MG63 (cell line): ENCODE results near the gene WDR83. TPM values are rescaled to one million over a fixed set of nuclear protein-coding genes. Genes with fewer than 3 reads are reported as not detected.

Experiments
- DNase-seq: peaks from one replicate; pipeline ENCODE4 v3.0.0-alpha.2; 2020
- H3K27me3 ChIP-seq: fragments of 250-450 bp; sonication (Bioruptor Pico); 2 replicates; pipeline ENCODE4 v1.5.1; 2020; ENCODE audit warnings: mild to moderate bottlenecking, moderate library complexity
- H3K36me3 ChIP-seq: fragments of 250-450 bp; sonication (Bioruptor Pico); 2 replicates; pipeline ENCODE4 v1.5.1; 2020; ENCODE audit warnings: mild to moderate bottlenecking, moderate library complexity
- H3K4me3 ChIP-seq: fragments of 250-450 bp; sonication (Bioruptor Pico); 2 replicates; pipeline ENCODE4 v1.5.1; 2020; ENCODE audit warnings: mild to moderate bottlenecking, moderate library complexity
- H3K9me3 ChIP-seq: fragments of 250-450 bp; sonication (Bioruptor Pico); 2 replicates; pipeline ENCODE4 v1.5.1; 2020; ENCODE audit warnings: mild to moderate bottlenecking, moderate library complexity
- total RNA-seq: library from RNA; depleted of rRNA; stranded (reverse); fragments of >200 nt; shearing (Covaris generic); gene quantifications from 2 replicates; pipeline ENCODE4 v1.2.3, GENCODE V29; 2014; ENCODE audit warnings: low replicate concordance

The WDR83 gene
- total RNA-seq, 1 experiment from 2014 or later, result 18.8 TPM

GRCh38 chr19:12647490-12648071 is 19.0 kb upstream of the WDR83 start:
- no peaks in the 10 kb centered on the region for H3K9me3 ChIP-seq
- H3K36me3 ChIP-seq, result peaks cover 3% of the 10 kb centered on the region
- no peak overlapping the region for H3K4me3 ChIP-seq
- no peak for DNase-seq
- no peaks in the 10 kb centered on the region for H3K27me3 ChIP-seq

- Histone ChIP-seq H3K4me3 (no peak overlapping the region), H3K27me3 (no peaks in the 10 kb centered on the region), H3K9me3 (no peaks in the 10 kb centered on the region), H3K36me3 (peaks cover 3% of the 10 kb centered on the region)
- DNase-seq, result no peak
Observed at GRCh38 chr19:12648088-12648487, 18.5 kb upstream of the WDR83 start.

- Histone ChIP-seq H3K27me3 (no peaks in the 10 kb centered on the region), H3K36me3 (peaks cover 9% of the 10 kb centered on the region), H3K4me3 (no peak overlapping the region), H3K9me3 (no peaks in the 10 kb centered on the region)
- no peak for DNase-seq
Observed at GRCh38 chr19:12649941-12650340, 16.7 kb upstream of the WDR83 start.

- no peak overlapping the region for H3K4me3 ChIP-seq
- no peak for DNase-seq
- no peaks in the 10 kb centered on the region for H3K27me3 ChIP-seq
- H3K36me3 ChIP-seq, result peaks cover 25% of the 10 kb centered on the region
- H3K9me3 ChIP-seq, result no peaks in the 10 kb centered on the region
Observed at GRCh38 chr19:12652219-12652618, 14.4 kb upstream of the WDR83 start.

- H3K4me3 ChIP-seq, result no peak overlapping the region
- H3K27me3 ChIP-seq, result no peaks in the 10 kb centered on the region
- no peak for DNase-seq
- H3K36me3 ChIP-seq, result peaks cover 45% of the 10 kb centered on the region
- H3K9me3 ChIP-seq, result no peaks in the 10 kb centered on the region
Observed at GRCh38 chr19:12655546-12655945, 11.1 kb upstream of the WDR83 start.

- DNase-seq, result no peak
- no peak overlapping the region for H3K4me3 ChIP-seq
- peaks cover 53% of the 10 kb centered on the region for H3K36me3 ChIP-seq
- H3K9me3 ChIP-seq, result no peaks in the 10 kb centered on the region
- H3K27me3 ChIP-seq, result no peaks in the 10 kb centered on the region
Observed at GRCh38 chr19:12656899-12657571, 9.6 kb upstream of the WDR83 start.

- H3K4me3 ChIP-seq, result no peak overlapping the region
- no peaks in the 10 kb centered on the region for H3K9me3 ChIP-seq
- H3K27me3 ChIP-seq, result no peaks in the 10 kb centered on the region
- no peak for DNase-seq
- peaks cover 60% of the 10 kb centered on the region for H3K36me3 ChIP-seq
Observed at GRCh38 chr19:12657966-12658365, 8.6 kb upstream of the WDR83 start.

- Histone ChIP-seq H3K9me3 (no peaks in the 10 kb centered on the region), H3K4me3 (no peak overlapping the region), H3K27me3 (no peaks in the 10 kb centered on the region), H3K36me3 (peaks cover 67% of the 10 kb centered on the region)
- no peak for DNase-seq
Observed at GRCh38 chr19:12660980-12661379, 5.6 kb upstream of the WDR83 start.

- Histone ChIP-seq H3K36me3 (peaks cover 62% of the 10 kb centered on the region), H3K9me3 (no peaks in the 10 kb centered on the region), H3K4me3 (no peak overlapping the region), H3K27me3 (no peaks in the 10 kb centered on the region)
- DNase-seq, result peak; percentile 58
Observed at GRCh38 chr19:12664406-12665280, 2.0 kb upstream of the WDR83 start.

- Histone ChIP-seq H3K27me3 (no peaks in the 10 kb centered on the region), H3K36me3 (peaks cover 56% of the 10 kb centered on the region), H3K9me3 (no peaks in the 10 kb centered on the region), H3K4me3 (no peak overlapping the region)
- no peak for DNase-seq
Observed at GRCh38 chr19:12665281-12665573, 1.4 kb upstream of the WDR83 start.

GRCh38 chr19:12665671-12666264 is 839 bp upstream of the WDR83 start:
- Histone ChIP-seq H3K4me3 (peak overlapping the region; percentile 79), H3K9me3 (no peaks in the 10 kb centered on the region), H3K36me3 (peaks cover 57% of the 10 kb centered on the region), H3K27me3 (no peaks in the 10 kb centered on the region)
- DNase-seq, result no peak

GRCh38 chr19:12667731-12668302 is 1.2 kb downstream of the WDR83 start:
- H3K4me3 ChIP-seq, result peak overlapping the region; percentile 93; the same call in 1 of the 2 replicates

GRCh38 chr19:12668346-12668745 is 1.7 kb downstream of the WDR83 start:
- no peaks in the 10 kb centered on the region for H3K9me3 ChIP-seq
- no peaks in the 10 kb centered on the region for H3K27me3 ChIP-seq
- peak overlapping the region; percentile 93 for H3K4me3 ChIP-seq
- no peak for DNase-seq
- H3K36me3 ChIP-seq, result peaks cover 57% of the 10 kb centered on the region

More at GRCh38 chr19:12667731-12668302, 1.2 kb downstream of the WDR83 start:
- no peak for DNase-seq
- Histone ChIP-seq H3K36me3 (peaks cover 59% of the 10 kb centered on the region), H3K27me3 (no peaks in the 10 kb centered on the region), H3K9me3 (no peaks in the 10 kb centered on the region)

GRCh38 chr19:12668932-12669269 is 2.3 kb downstream of the WDR83 start:
- DNase-seq, result peak; percentile 78
- H3K36me3 ChIP-seq, result peaks cover 58% of the 10 kb centered on the region

GRCh38 chr19:12669270-12670158 is 2.9 kb downstream of the WDR83 start:
- Histone ChIP-seq H3K27me3 (no peaks in the 10 kb centered on the region), H3K9me3 (no peaks in the 10 kb centered on the region), H3K4me3 (peak overlapping the region; percentile 93), H3K36me3 (peaks cover 58% of the 10 kb centered on the region)
- peak; percentile 83 for DNase-seq

More at GRCh38 chr19:12668932-12669269, 2.3 kb downstream of the WDR83 start:
- peak overlapping the region; percentile 93 for H3K4me3 ChIP-seq
- no peaks in the 10 kb centered on the region for H3K27me3 ChIP-seq
- H3K9me3 ChIP-seq, result no peaks in the 10 kb centered on the region
